VCaP (cell line): ENCODE measurements around the gene UCN3.

Experiments
- H3K27ac ChIP-seq: fragments of 450-650 bp; 2 replicates; pipeline ENCODE4 v1.5.1; 2017
- CTCF ChIP-seq: fragments of 450-650 bp; conservative IDR thresholded peaks from 2 replicates; pipeline ENCODE4 v1.5.1; 2017; ENCODE audit warnings: mild to moderate bottlenecking, moderate library complexity

The UCN3 gene

GRCh38 chr10:5349362-5349761 lies 15.4 kb upstream of the UCN3 start:
- H3K27ac ChIP-seq = no peak overlapping the region
- no peak for TF ChIP-seq CTCF

- no peak for TF ChIP-seq CTCF
- H3K27ac ChIP-seq = no peak overlapping the region
Measured at GRCh38 chr10:5354068-5354467, 10.7 kb upstream of the UCN3 start.

DNA sequence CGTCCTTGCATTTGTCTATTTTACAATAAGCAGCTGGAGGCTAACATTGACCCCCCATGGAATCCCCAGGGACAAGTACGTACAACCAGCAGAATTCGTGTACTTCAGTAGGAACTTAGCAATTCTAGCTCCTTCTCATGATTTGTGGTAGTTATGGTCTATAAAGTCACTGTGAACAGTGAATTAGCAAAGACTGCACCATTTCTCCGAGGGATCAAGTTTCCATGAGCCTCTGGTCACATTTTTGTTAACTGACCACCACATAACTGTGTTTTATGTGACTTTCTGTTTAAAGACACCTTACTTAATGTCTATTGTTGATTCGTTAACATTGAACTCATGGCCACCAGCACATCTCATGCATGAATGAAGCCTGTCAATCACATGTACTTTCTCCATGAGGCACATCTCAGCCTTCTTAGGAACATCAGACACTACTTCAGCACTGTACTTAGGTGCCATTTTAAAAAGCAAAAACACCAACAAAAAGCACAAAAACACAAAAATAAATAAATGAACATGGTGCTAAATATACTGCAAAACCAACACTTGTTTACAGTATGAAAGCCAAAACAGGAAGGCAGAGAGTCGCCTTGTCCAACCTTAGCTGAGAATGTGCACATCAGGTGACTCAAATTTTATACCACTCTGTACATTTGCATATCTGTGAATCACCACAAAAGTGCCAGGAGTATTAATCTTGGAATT lies 9.0 kb upstream of the UCN3 start:
- TF ChIP-seq CTCF = no peak
- no peak overlapping the region for H3K27ac ChIP-seq

GRCh38 chr10:5356302-5356763 lies 8.4 kb upstream of the UCN3 start:
- TF ChIP-seq CTCF = no peak
- H3K27ac ChIP-seq = no peak overlapping the region

- TF ChIP-seq CTCF = no peak
- peak overlapping the region; percentile 84 for H3K27ac ChIP-seq
Measured at GRCh38 chr10:5360318-5360915, 4.3 kb upstream of the UCN3 start.

GRCh38 chr10:5361966-5362365 lies 2.8 kb upstream of the UCN3 start:
- H3K27ac ChIP-seq = peak overlapping the region; percentile 84
- TF ChIP-seq CTCF = no peak

DNA sequence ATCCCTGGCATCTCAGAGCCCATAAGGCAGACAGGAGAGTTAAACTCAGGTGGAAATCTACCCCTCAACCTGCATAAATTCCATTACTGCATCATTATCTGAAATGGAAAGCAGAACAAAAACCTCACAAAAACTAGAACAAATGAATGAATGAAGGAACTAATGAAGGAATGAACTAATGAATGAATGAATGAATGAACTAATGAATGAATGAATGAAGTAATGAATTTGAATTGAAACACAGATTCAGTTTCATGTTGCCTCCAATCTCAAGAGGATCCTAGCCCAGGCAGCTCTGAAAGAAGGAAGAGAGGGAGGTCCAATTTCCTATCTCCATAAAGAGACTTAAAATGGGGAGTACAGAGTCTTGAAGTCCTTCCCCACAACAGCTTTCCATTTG lies 1.9 kb upstream of the UCN3 start:
- TF ChIP-seq CTCF = no peak
- H3K27ac ChIP-seq = no peak overlapping the region; the same call in 1 of the 2 replicates
